NCI-H2227 (cell line): ENCODE measurements around the gene PLEKHO1.
"Not testable (repeated sequence)": the region's sequence is repeated elsewhere in the genome, so short reads cannot be mapped to it uniquely, and the experiment has no call there.

Experiments used
- DNase-seq: peaks from one replicate; lab custom pipeline; 2025; ENCODE audit not compliant: unreplicated experiment; lab: John Stamatoyannopoulos, UW

The PLEKHO1 gene

GRCh38 chr1:150173141-150173585, 23.4 kb downstream of the PLEKHO1 start:
- DNase-seq: no peak

- DNase-seq: no peak
Measured at GRCh38 chr1:150176593-150176992, 26.9 kb downstream of the PLEKHO1 start.

GRCh38 chr1:150178548-150178947, 28.8 kb downstream of the PLEKHO1 start:
- DNase-seq: no peak

- DNase-seq: no peak
Measured at GRCh38 chr1:150179867-150180266, 30.2 kb downstream of the PLEKHO1 start.

GRCh38 chr1:150180474-150180873, 30.8 kb downstream of the PLEKHO1 start:
- DNase-seq: no peak

GRCh38 chr1:150182247-150182646, 32.5 kb downstream of the PLEKHO1 start:
- no peak for DNase-seq

GRCh38 chr1:150183061-150183460, 33.3 kb downstream of the PLEKHO1 start:
- DNase-seq: no peak

GRCh38 chr1:150185481-150185880, 35.8 kb downstream of the PLEKHO1 start:
- no peak for DNase-seq

- DNase-seq: not testable (repeated sequence)
Measured at GRCh38 chr1:150186438-150186788, 36.7 kb downstream of the PLEKHO1 start.

- DNase-seq: peak; percentile 76
Measured at GRCh38 chr1:150186789-150187559, 37.3 kb downstream of the PLEKHO1 start.

GRCh38 chr1:150187560-150187931, 37.8 kb downstream of the PLEKHO1 start:
- DNase-seq: no peak

GRCh38 chr1:150192012-150192411, 42.3 kb downstream of the PLEKHO1 start:
- no peak for DNase-seq

- no peak for DNase-seq
Measured at GRCh38 chr1:150194381-150195031, 44.8 kb downstream of the PLEKHO1 start.

GRCh38 chr1:150196417-150196816, 46.7 kb downstream of the PLEKHO1 start:
- DNase-seq: no peak

GRCh38 chr1:150207281-150207971, 57.7 kb downstream of the PLEKHO1 start:
- DNase-seq: no peak

GRCh38 chr1:150208460-150208859, 58.7 kb downstream of the PLEKHO1 start:
- not testable (repeated sequence) for DNase-seq
